Peyer's patch (tissue), 4 donors: ENCODE data around the gene PIP5K1C. TPM values are rescaled to one million over a fixed set of nuclear protein-coding genes. Genes with fewer than 3 reads are reported as not detected.

Source experiments
- DNase-seq, 3 donors: peaks; one replicate each; pipeline ENCODE4 v3.0.0-alpha.2; 2017 to 2019
- H3K27ac ChIP-seq, 4 donors: fragments of 200-600 bp; sonication (generic); one replicate each; pipeline ENCODE4 v1.5.1; 2016 to 2019
- H3K27me3 ChIP-seq, 2 donors: fragments of 200-600 bp; sonication (generic); one replicate each; pipeline ENCODE4 v1.5.1; 2019
- H3K36me3 ChIP-seq, 3 donors: fragments of 200-600 bp; sonication (generic); one replicate each; pipeline ENCODE4 v1.5.1; 2016 to 2019
- H3K4me1 ChIP-seq, 4 donors: fragments of 200-600 bp; sonication (generic); one replicate each; pipeline ENCODE4 v1.5.1; 2016 to 2019
- H3K4me3 ChIP-seq, 4 donors: fragments of 200-600 bp; sonication (generic); 1 replicate in 3 of 4; 2 replicates in 1 of 4; pipeline ENCODE4 v1.5.1; 2016 to 2019; ENCODE audit warnings: mild to moderate bottlenecking in 1 of 4
- H3K9me3 ChIP-seq, 4 donors: fragments of 200-600 bp; sonication (generic); one replicate each; pipeline ENCODE4 v1.5.1; 2016 to 2019; ENCODE audit warnings: mild to moderate bottlenecking in 1 of 4
- POLR2A ChIP-seq, 2 donors: fragments of 450-650 bp; IDR thresholded peaks; one replicate each; pipeline ENCODE4 v1.5.1; 2017; ENCODE audit warnings: antibody characterized with exemption in 2 of 2, mild to moderate bottlenecking in 2 of 2, moderate library complexity in 2 of 2
- total RNA-seq, 4 donors: library from RNA; depleted of rRNA; stranded (reverse); fragments of >200 nt; gene quantifications; one replicate each; pipeline ENCODE4 v1.1.0, GENCODE V29; 2016
- TF ChIP-seq, protein P1 (sequence below), 6 experiments: fragments of 450-650 bp in 4 of 6; fragments of 200-600 bp in 2 of 6; sonication (generic) in 1 of 6; IDR thresholded peaks; one replicate each; pipeline ENCODE4 v1.5.1; 2017 to 2019; ENCODE audit warnings: antibody characterized with exemption in 6 of 6, mild to moderate bottlenecking in 3 of 6, moderate library complexity in 1 of 6

The PIP5K1C gene
- total RNA-seq, 4 donors from 2014 or later = 22.6 to 27.2 (median 26.1) TPM

DNA sequence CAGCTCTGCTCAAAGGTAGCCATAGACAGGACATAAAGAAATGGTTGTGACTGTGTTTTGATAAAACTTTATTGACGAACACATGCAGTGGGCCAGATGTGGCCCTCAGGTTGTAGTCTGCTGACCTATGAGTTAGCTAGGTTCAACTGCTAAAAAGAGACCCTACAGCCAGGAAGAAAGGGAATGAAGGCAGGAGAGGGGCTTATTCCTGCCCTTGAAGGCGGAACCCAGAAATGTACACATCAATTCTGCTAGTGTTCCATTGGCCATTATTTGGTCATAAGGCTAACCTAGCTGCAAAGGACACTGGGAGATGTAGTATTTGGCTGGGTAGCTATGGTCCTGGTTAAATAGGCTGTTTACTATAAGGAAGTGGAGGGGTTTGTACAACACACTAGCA is 43.2 kb upstream of the PIP5K1C start:
- DNase-seq = no peak
- H3K27me3 ChIP-seq = no peaks in the 10 kb centered on the region
- H3K4me1 ChIP-seq = no peaks in the 10 kb centered on the region
- no peaks in the 10 kb centered on the region for H3K9me3 ChIP-seq
- H3K27ac ChIP-seq = no peak overlapping the region
- no peak overlapping the region for H3K4me3 ChIP-seq
- TF ChIP-seq, protein P1, sequence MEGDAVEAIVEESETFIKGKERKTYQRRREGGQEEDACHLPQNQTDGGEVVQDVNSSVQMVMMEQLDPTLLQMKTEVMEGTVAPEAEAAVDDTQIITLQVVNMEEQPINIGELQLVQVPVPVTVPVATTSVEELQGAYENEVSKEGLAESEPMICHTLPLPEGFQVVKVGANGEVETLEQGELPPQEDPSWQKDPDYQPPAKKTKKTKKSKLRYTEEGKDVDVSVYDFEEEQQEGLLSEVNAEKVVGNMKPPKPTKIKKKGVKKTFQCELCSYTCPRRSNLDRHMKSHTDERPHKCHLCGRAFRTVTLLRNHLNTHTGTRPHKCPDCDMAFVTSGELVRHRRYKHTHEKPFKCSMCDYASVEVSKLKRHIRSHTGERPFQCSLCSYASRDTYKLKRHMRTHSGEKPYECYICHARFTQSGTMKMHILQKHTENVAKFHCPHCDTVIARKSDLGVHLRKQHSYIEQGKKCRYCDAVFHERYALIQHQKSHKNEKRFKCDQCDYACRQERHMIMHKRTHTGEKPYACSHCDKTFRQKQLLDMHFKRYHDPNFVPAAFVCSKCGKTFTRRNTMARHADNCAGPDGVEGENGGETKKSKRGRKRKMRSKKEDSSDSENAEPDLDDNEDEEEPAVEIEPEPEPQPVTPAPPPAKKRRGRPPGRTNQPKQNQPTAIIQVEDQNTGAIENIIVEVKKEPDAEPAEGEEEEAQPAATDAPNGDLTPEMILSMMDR (IDR thresholded peaks at IDR 0.05) = no peak
- no peak for TF ChIP-seq POLR2A (IDR thresholded peaks at IDR 0.05)
- H3K36me3 ChIP-seq = peaks cover 0 to 69% (median 5%) of the 10 kb centered on the region in 3 donors

DNA sequence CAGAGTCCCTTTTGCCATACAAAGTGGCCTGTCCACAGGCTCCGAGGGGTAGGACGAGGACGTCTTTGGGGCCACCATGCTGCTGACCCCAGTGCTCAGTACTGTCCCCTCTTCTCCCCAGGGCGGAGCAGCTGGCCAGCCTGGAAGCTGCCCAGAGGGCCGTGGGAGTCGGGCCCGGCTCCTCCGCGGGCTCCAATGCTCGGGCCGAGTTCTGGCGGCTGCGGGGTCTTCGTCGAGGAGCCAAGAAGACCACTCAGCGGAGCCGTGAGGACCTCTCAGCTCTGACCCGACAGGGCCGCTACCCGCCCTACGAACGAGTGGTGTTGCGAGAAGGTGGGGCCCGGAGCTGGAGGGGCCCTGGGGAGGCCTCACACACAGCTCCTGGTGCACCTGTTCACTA is 40.2 kb upstream of the PIP5K1C start:
- H3K9me3 ChIP-seq = no peaks in the 10 kb centered on the region
- no peaks in the 10 kb centered on the region for H3K27me3 ChIP-seq
- peaks cover 0 to 66% (median 5%) of the 10 kb centered on the region in 3 donors for H3K36me3 ChIP-seq
- TF ChIP-seq POLR2A (IDR thresholded peaks at IDR 0.05) = no peak
- TF ChIP-seq, protein P1 (IDR thresholded peaks at IDR 0.05) = no peak
- H3K4me3 ChIP-seq = no peak overlapping the region
- no peak for DNase-seq
- no peaks in the 10 kb centered on the region for H3K4me1 ChIP-seq
- no peak overlapping the region for H3K27ac ChIP-seq

GRCh38 chr19:3738477-3739220 is 38.4 kb upstream of the PIP5K1C start:
- no peak overlapping the region for H3K27ac ChIP-seq

GRCh38 chr19:3737487-3738205 is 37.4 kb upstream of the PIP5K1C start:
- Histone ChIP-seq H3K27ac (no peak overlapping the region), H3K36me3 (peaks cover 0 to 69% (median 5%) of the 10 kb centered on the region in 3 donors), H3K4me3 (no peak overlapping the region), H3K4me1 (no peaks in the 10 kb centered on the region), H3K9me3 (no peaks in the 10 kb centered on the region), H3K27me3 (no peaks in the 10 kb centered on the region)
- TF ChIP-seq POLR2A (IDR thresholded peaks at IDR 0.05) = no peak
- TF ChIP-seq, protein P1 (IDR thresholded peaks at IDR 0.05) = no peak
- DNase-seq = no peak

More at GRCh38 chr19:3738477-3739220, 38.4 kb upstream of the PIP5K1C start:
- no peak for DNase-seq
- no peak overlapping the region for H3K4me3 ChIP-seq
- no peaks in the 10 kb centered on the region for H3K4me1 ChIP-seq
- H3K9me3 ChIP-seq = no peaks in the 10 kb centered on the region
- no peaks in the 10 kb centered on the region for H3K27me3 ChIP-seq
- peaks cover 0 to 77% (median 5%) of the 10 kb centered on the region in 3 donors for H3K36me3 ChIP-seq
- TF ChIP-seq, protein P1 (IDR thresholded peaks at IDR 0.05) = no peak
- no peak for TF ChIP-seq POLR2A (IDR thresholded peaks at IDR 0.05)

DNA sequence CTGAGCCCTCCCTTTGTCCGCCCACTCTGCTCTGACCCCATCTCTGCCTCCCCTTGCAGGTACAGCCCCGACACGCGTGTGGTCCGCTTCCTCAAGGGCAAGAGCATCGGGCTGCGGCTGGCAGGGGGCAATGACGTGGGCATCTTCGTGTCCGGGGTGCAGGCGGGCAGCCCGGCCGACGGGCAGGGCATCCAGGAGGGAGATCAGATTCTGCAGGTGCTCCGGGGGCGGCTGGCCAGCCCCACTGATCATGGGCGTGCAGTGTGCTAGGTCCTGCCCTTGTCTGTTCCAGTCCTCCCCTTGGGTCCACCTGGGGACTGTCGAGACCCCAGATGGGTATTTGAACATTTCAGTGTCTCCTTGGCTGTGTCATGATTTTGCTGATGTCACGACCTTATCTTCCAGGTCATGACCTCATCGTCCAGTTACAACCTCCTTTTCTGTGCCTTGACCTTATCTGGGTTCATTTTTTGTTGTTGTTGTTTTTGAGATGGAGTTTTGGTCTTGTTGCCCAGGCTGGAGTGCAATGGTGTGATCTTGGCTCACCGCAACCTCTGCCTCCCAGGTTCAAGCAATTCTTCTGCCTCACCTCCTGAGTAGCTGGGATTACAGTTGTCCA is 35.9 kb upstream of the PIP5K1C start:
- Histone ChIP-seq H3K9me3 (no peaks in the 10 kb centered on the region), H3K4me3 (no peak overlapping the region), H3K27ac (no peak overlapping the region), H3K27me3 (no peaks in the 10 kb centered on the region), H3K36me3 (peaks cover 0 to 75% (median 5%) of the 10 kb centered on the region in 3 donors), H3K4me1 (no peaks in the 10 kb centered on the region)
- no peak for DNase-seq
- TF ChIP-seq POLR2A (IDR thresholded peaks at IDR 0.05) = no peak

DNA sequence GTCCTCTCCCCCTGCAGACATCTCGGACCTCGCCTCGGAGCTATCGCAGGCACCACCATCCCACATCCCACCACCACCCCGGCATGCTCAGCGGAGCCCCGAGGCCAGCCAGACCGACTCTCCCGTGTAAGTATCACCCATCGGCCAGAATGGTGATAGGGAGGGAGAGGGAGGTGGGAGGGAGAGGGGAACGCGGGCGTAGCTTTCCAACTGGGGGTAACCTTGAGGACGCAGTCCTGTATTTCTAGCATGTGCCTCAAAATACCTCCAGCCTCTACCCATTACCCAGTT is 34.0 kb upstream of the PIP5K1C start:
- DNase-seq = no peak
- no peak overlapping the region for H3K27ac ChIP-seq
- H3K4me3 ChIP-seq = no peak overlapping the region
- H3K9me3 ChIP-seq = no peaks in the 10 kb centered on the region
- TF ChIP-seq, protein P1 (IDR thresholded peaks at IDR 0.05) = no peak
- TF ChIP-seq POLR2A (IDR thresholded peaks at IDR 0.05) = no peak
- peaks cover 0 to 76% (median 0%) of the 10 kb centered on the region in 3 donors for H3K36me3 ChIP-seq
- H3K27me3 ChIP-seq = no peaks in the 10 kb centered on the region
- H3K4me1 ChIP-seq = no peaks in the 10 kb centered on the region
